K562 (cell line): ENCODE results near the gene ERVH48-1. TPM values are rescaled to one million over a fixed set of nuclear protein-coding genes. Genes with fewer than 3 reads are reported as not detected.

Experiments used
- ATAC-seq: fragments of 200-7000 bp; cut with Tn5 transposase; 3 replicates; pipeline ENCODE4 v1.9.1; 2020; ENCODE audit warnings: moderate library complexity
- BruUV-seq: library from RNA; stranded (reverse); fragments of 400-500 nt; replicated peaks from 2 replicates; lab custom pipeline; 2021; lab: Mats Ljungman, UMichigan
- CTCF ChIA-PET: fragments of 300-600 bp; formaldehyde crosslinking; extraction: SDS; loops from one replicate; lab custom pipeline; 2021; ENCODE audit warnings: low intra/inter-chr PET ratio; lab: Yijun Ruan, JAX
- POLR2A ChIA-PET: fragments of 300-600, 350-650 bp; sonication (Branson Sonifier 250); formaldehyde crosslinking; extraction: SDS; loops from one replicate; lab custom pipeline; 2021; ENCODE audit warnings: antibody characterized with exemption, inconsistent platforms; lab: Yijun Ruan, JAX
- DNase-seq, 4 experiments: peaks; one replicate each; pipeline versions ENCODE4 v3.0.0 to v3.0.0-alpha.2; 2011 to 2018; ENCODE audit warnings: low spot score in 3 of 4, mixed read lengths in 3 of 4; ENCODE audit errors: extremely low read depth in 1 of 4
- FAIRE-seq: peaks from 2 replicates; lab custom pipeline; 2011; peaks lifted over from hg19 to GRCh38; lab: Jason Lieb, UNC
- H2AFZ ChIP-seq: 2 replicates; pipeline ENCODE4 v1.6.0; 2011; ENCODE audit warnings: low read depth, low read length, control low read depth, inconsistent platforms
- H3K27ac ChIP-seq: fragments of 200-600 bp; 3 replicates; pipeline ENCODE4 v1.8.0; 2011; ENCODE audit warnings: low read depth, mild to moderate bottlenecking, control low read depth, inconsistent platforms, low read length, moderate library complexity, mixed read lengths; ENCODE audit errors: extremely low read depth
- H3K27me3 ChIP-seq, 2 experiments: fragments of 300-600 bp in 1 of 2; 2 replicates in 1 of 2; 3 replicates in 1 of 2; pipeline versions ENCODE4 v1.6.0 to v1.8.0; 2011; ENCODE audit warnings: inconsistent platforms in 2 of 2, low read length in 2 of 2, mild to moderate bottlenecking in 1 of 2, mixed read lengths in 1 of 2, moderate library complexity in 1 of 2; ENCODE audit not compliant: control insufficient read depth in 2 of 2, insufficient read depth in 2 of 2
- H3K36me3 ChIP-seq: fragments of 300-600 bp; 3 replicates; pipeline ENCODE4 v1.8.0; 2011; ENCODE audit warnings: mild to moderate bottlenecking, low read length, inconsistent platforms; ENCODE audit not compliant: control insufficient read depth, insufficient read depth
- H3K4me1 ChIP-seq, 2 experiments: fragments of 200-600 bp in 1 of 2; replicated peaks in 1 of 2; 2 replicates in 1 of 2; 3 replicates in 1 of 2; pipeline versions ENCODE4 v1.5.1 to v1.8.0; 2011; ENCODE audit warnings: inconsistent platforms in 2 of 2, low read length in 2 of 2, mild to moderate bottlenecking in 1 of 2, mixed read lengths in 1 of 2, moderate library complexity in 1 of 2; ENCODE audit not compliant: control insufficient read depth in 2 of 2, insufficient read depth in 2 of 2
- H3K4me2 ChIP-seq: 2 replicates; pipeline ENCODE4 v1.6.1; 2011; ENCODE audit warnings: low read length, control low read depth, inconsistent platforms, mixed read lengths; ENCODE audit not compliant: insufficient read depth
- H3K4me3 ChIP-seq: fragments of 200-600 bp; sonication (generic), shearing (Covaris generic); 2 replicates; pipeline ENCODE4 v1.5.1; 2016; ENCODE audit warnings: control low read depth, inconsistent platforms
- H3K79me2 ChIP-seq: fragments of 200-600 bp; 3 replicates; pipeline ENCODE4 v1.8.0; 2011; ENCODE audit warnings: low read length, inconsistent platforms; ENCODE audit not compliant: control insufficient read depth, insufficient read depth
- H3K9ac ChIP-seq, 2 experiments: 2 replicates each; pipeline versions ENCODE4 v1.6.0 to v1.6.1; 2011; ENCODE audit warnings: low read depth in 2 of 2, low read length in 2 of 2, control low read depth in 1 of 2, inconsistent platforms in 1 of 2, mild to moderate bottlenecking in 1 of 2, mixed read lengths in 1 of 2; ENCODE audit not compliant: insufficient read depth in 1 of 2
- H3K9me1 ChIP-seq: one replicate; pipeline ENCODE4 v1.6.0; 2011; ENCODE audit warnings: inconsistent platforms, mild to moderate bottlenecking, low read length, moderate library complexity; ENCODE audit not compliant: control insufficient read depth, insufficient read depth
- H3K9me3 ChIP-seq: replicated peaks from 2 replicates; pipeline ENCODE4 v1.5.1; 2011; ENCODE audit warnings: low read depth, low read length, inconsistent platforms; ENCODE audit not compliant: control insufficient read depth, insufficient read depth
- H4K20me1 ChIP-seq: replicated peaks from 2 replicates; pipeline ENCODE4 v1.6.1; 2011; ENCODE audit warnings: low read length, inconsistent platforms, mixed read lengths; ENCODE audit not compliant: control insufficient read depth, insufficient read depth
- CBFA2T3 ChIP-seq: fragments of 450-650 bp; IDR thresholded peaks from 2 replicates; pipeline ENCODE4 v1.6.1; 2017
- CREM ChIP-seq: IDR thresholded peaks from 2 replicates; pipeline ENCODE4 v1.6.1; 2014; ENCODE audit warnings: antibody characterized with exemption, low read depth
- FOXM1 ChIP-seq, 2 experiments: fragments of 450-650 bp in 1 of 2; sonication (generic) in 1 of 2; formaldehyde crosslinking in 1 of 2; IDR thresholded peaks; 2 replicates each; pipeline versions ENCODE4 v1.6.1 to v1.9.0; 2017 to 2022; ENCODE audit warnings: low read depth in 2 of 2, mild to moderate bottlenecking in 2 of 2, missing genetic modification reagents in 1 of 2, moderate library complexity in 1 of 2
- HMBOX1 ChIP-seq: sonication (generic); IDR thresholded peaks from 2 replicates; pipeline ENCODE4 v1.6.1; 2016
- KDM1A ChIP-seq, 2 experiments: fragments of 450-650 bp; IDR thresholded peaks; 2 replicates each; pipeline ENCODE4 v1.6.1; 2016; ENCODE audit warnings: mild to moderate bottlenecking in 2 of 2
- PBX2 ChIP-seq, 2 experiments: IDR thresholded peaks in 1 of 2; conservative IDR thresholded peaks in 1 of 2; 2 replicates each; pipeline ENCODE4 v1.6.1; 2016; ENCODE audit warnings: low read depth in 2 of 2, mild to moderate bottlenecking in 1 of 2, missing compliant biosample characterization in 1 of 2, missing genetic modification characterization in 1 of 2, moderate library complexity in 1 of 2
- RAD21 ChIP-seq, 2 experiments: fragments of 250-450 bp in 1 of 2; fragments of 450-650 bp in 1 of 2; sonication (Bioruptor Pico) in 1 of 2; formaldehyde crosslinking in 1 of 2; IDR thresholded peaks in 1 of 2; conservative IDR thresholded peaks in 1 of 2; 2 replicates each; pipeline versions ENCODE4 v1.4.0 to v1.8.0; 2020 to 2022; ENCODE audit warnings: mild to moderate bottlenecking in 2 of 2, moderate library complexity in 1 of 2
- SMARCA4 ChIP-seq: fragments of 450-650 bp; IDR thresholded peaks from 2 replicates; pipeline ENCODE4 v1.6.1; 2016
- SOX6 ChIP-seq: fragments of 450-650 bp; IDR thresholded peaks from 2 replicates; pipeline ENCODE4 v1.6.1; 2014; ENCODE audit warnings: mild to moderate bottlenecking
- TAL1 ChIP-seq: fragments of 450-650 bp; IDR thresholded peaks from 2 replicates; pipeline ENCODE4 v1.6.1; 2016; ENCODE audit warnings: mild to moderate bottlenecking
- ZFP36 ChIP-seq: fragments of 150-350 bp; IDR thresholded peaks from 2 replicates; pipeline ENCODE4 v1.6.1; 2018; ENCODE audit warnings: low read length, low read depth; ENCODE audit not compliant: partially characterized antibody
- WGBS: fragments of 100-300 bp; shearing (Covaris generic); methylation state at CpG from one replicate; pipeline ENCODE4 v1.1.6; 2016; ENCODE audit warnings: low coverage, mixed read lengths; ENCODE audit not compliant: insufficient coverage; ENCODE audit errors: missing lambda C conversion rate; 5-methylcytosine and 5-hydroxymethylcytosine counted together
- in situ Hi-C: fragments of 300-500 bp; cut with MboI; formaldehyde crosslinking; loops from 4 replicates; pipeline ENCODE4 v1.15.0; 2018; ENCODE audit warnings: inconsistent platforms, mixed read lengths
- intact Hi-C: fragments of 100-400 bp; cut with micrococcal nuclease; formaldehyde crosslinking; loops from 2 replicates; pipeline ENCODE4 v1.14.2; 2022
- polyA plus RNA-seq, 8 experiments: library from polyadenylated mRNA; depleted of rRNA in 4 of 8; stranded (reverse) in 5 of 8; unstranded in 3 of 8; fragments of >200 nt; fragmentation: Nextera tagmentation in 2 of 8; fragmentation: Illumina TruSeq in 1 of 8; extraction: Ambion mirVana in 2 of 8; extraction: Trizol in 1 of 8; gene quantifications; 2 replicates each; pipeline versions ENCODE4 v1.2.1 to v1.2.3, GENCODE V29; 2011 to 2014; ENCODE audit warnings: inconsistent platforms in 1 of 8, missing spikeins in 1 of 8
- total RNA-seq, 7 experiments: library from RNA; depleted of rRNA in 6 of 7; stranded (reverse); fragments of >200 nt in 6 of 7; fragmentation: Illumina TruSeq in 2 of 7; extraction: Trizol in 2 of 7; gene quantifications; 2 replicates each; pipeline versions ENCODE4 v1.2.1 to v1.2.3, GENCODE V29; 2011 to 2021; ENCODE audit warnings: low replicate concordance in 1 of 7
- TF ChIP-seq, protein P1 (sequence below): sonication (generic); formaldehyde crosslinking; IDR thresholded peaks from 2 replicates; pipeline ENCODE4 v1.8.0; 2022; ENCODE audit warnings: missing genetic modification reagents, mild to moderate bottlenecking, borderline replicate concordance

ERVH48-1 gene
- total and polyA plus RNA-seq, 9 of the 15 experiments (the other 6 are each of a cell fraction or from before 2014, with no cell fraction given), result 0.08 to 0.49 (median 0.16) TPM; not detected in 3

DNA sequence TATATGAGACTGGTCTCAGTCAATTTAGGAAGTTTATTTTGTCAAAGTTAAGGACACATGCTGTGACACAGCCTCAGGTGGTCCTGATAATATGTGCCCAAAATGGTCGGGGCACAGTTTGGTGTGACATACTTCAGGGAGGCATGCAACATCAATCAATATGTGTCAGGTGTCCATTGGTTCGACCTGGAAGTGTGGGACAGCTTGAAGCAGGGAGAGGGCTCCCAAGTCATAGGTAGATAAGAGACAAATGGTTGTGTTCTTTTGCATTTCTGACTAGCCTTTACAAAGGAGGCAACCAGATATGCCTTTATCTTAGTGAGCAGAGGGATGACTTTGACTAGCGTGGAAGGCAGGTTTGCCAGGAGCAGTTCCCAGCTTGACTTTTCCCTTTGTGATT lies 4.5 kb upstream of the ERVH48-1 start:
- H3K9ac ChIP-seq, result no peak overlapping the region
- intact Hi-C loops, result no loop called here
- H3K4me1 ChIP-seq, result peaks cover 23 to 30% of the 10 kb centered on the region in 2 experiments; a peak in 4 of 5 replicates
- H3K27me3 ChIP-seq, result no peaks in the 10 kb centered on the region
- H3K79me2 ChIP-seq, result no peaks in the 10 kb centered on the region
- H3K9me1 ChIP-seq, result no peaks in the 10 kb centered on the region
- FAIRE-seq (peak; percentile 85), ATAC-seq (peak; percentile 72), DNase-seq (peak in 2 of 4 experiments; percentile 55 to 74)
- in situ Hi-C loops, result no loop called here
- H3K36me3 ChIP-seq, result no peaks in the 10 kb centered on the region
- no TSS peak for BruUV-seq
- peak overlapping the region; percentile 30; the same call in 1 of the 3 replicates for H3K27ac ChIP-seq
- WGBS, result 3% methylated on average over 3 of the region's 3 CpGs
- no peak overlapping the region for H3K4me3 ChIP-seq
- H4K20me1 ChIP-seq, result no peaks in the 10 kb centered on the region
- peak overlapping the region; percentile 11; the same call in 1 of the 2 replicates for H2AFZ ChIP-seq
- no peaks in the 10 kb centered on the region for H3K9me3 ChIP-seq
- ChIA-PET POLR2A (interaction anchor here (0.6 to 1.3 kb wide), 5 partner anchors 8 to 43 kb away, joined by 3 to 4 read pairs (median 3); partner anchors contain the start of gene NDUFV3), CTCF (no interaction called here)
- H3K4me2 ChIP-seq, result peak overlapping the region; percentile 49
- TF ChIP-seq HMBOX1, result peak; percentile 82
- peak; percentile 82 for TF ChIP-seq SOX6
- TF ChIP-seq ZFP36, result no peak
- peak; percentile 92 for TF ChIP-seq CBFA2T3
- peak; percentile 43 to 67; a peak in 3 of 4 replicates for TF ChIP-seq KDM1A (IDR thresholded peaks at IDR 0.05)
- TF ChIP-seq, protein P1, sequence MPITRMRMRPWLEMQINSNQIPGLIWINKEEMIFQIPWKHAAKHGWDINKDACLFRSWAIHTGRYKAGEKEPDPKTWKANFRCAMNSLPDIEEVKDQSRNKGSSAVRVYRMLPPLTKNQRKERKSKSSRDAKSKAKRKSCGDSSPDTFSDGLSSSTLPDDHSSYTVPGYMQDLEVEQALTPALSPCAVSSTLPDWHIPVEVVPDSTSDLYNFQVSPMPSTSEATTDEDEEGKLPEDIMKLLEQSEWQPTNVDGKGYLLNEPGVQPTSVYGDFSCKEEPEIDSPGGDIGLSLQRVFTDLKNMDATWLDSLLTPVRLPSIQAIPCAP (CRISPR knock-in tag), result no peak
- TF ChIP-seq FOXM1 (IDR thresholded peaks at IDR 0.05; ENCODE audit: low read depth), result peak; percentile 42
- TF ChIP-seq FOXM1 (CRISPR knock-in tag; IDR thresholded peaks at IDR 0.05; ENCODE audit: low read depth), result no peak
- TF ChIP-seq RAD21 (CRISPR knock-in tag; conservative IDR thresholded peaks at IDR 0.05 in 1 of 2, IDR thresholded peaks at IDR 0.05 in 1 of 2), result peak in 1 of 2 experiments; percentile 36; a peak in 2 of 4 replicates
- 0 out of 2 replicates have a peak, but pooled peaks have one; percentile 24 for TF ChIP-seq CREM
- peak; percentile 71 for TF ChIP-seq SMARCA4
- no peak for TF ChIP-seq PBX2 (CRISPR knock-in tag; IDR thresholded peaks at IDR 0.05; ENCODE audit: low read depth)
- peak; percentile 69 for TF ChIP-seq PBX2 (tag; conservative IDR thresholded peaks at IDR 0.05; ENCODE audit: low read depth)
- peak; percentile 86 for TF ChIP-seq TAL1
